ENCODE data around the gene ABI3BP.

- no peak for TF ChIP-seq CTCF (IDR thresholded peaks at IDR 0.05; ENCODE audit: low read length)
- TF ChIP-seq EZH2 (IDR thresholded peaks at IDR 0.05; ENCODE audit: borderline replicate concordance, low read length), result no peak
These were observed 19.6 kb downstream of the ABI3BP start for GRCh38 chr3:100973594-100973993.

Measured in OCI-LY1 (cell line).